Mucosa of descending colon (tissue), 3 donors: ENCODE measurements around the gene MYH14. TPM values are rescaled to one million over a fixed set of nuclear protein-coding genes. Genes with fewer than 3 reads are reported as not detected.
"Not testable (repeated sequence)": the region's sequence is repeated elsewhere in the genome, so short reads cannot be mapped to it uniquely, and the experiment has no call there.

Experiments used
- ATAC-seq: fragments of 200-7000 bp; cut with Tn5 transposase; one replicate; pipeline ENCODE4 v1.9.1; 2020; ENCODE audit warnings: mild to moderate bottlenecking, moderate library complexity
- DNase-seq, 3 donors: peaks; one replicate each; pipeline ENCODE4 v3.0.0-alpha.2; 2020
- H3K36me3 ChIP-seq: fragments of 200-600 bp; one replicate; pipeline ENCODE4 v1.8.0; 2021; ENCODE audit warnings: low read depth, mild to moderate bottlenecking
- H3K4me1 ChIP-seq: fragments of 200-600 bp; one replicate; pipeline ENCODE4 v1.8.0; 2021; ENCODE audit warnings: low read depth, mild to moderate bottlenecking
- H3K4me3 ChIP-seq: fragments of 200-600 bp; one replicate; pipeline ENCODE4 v1.8.0; 2021; ENCODE audit warnings: mild to moderate bottlenecking
- H3K9me3 ChIP-seq: fragments of 200-600 bp; one replicate; pipeline ENCODE4 v1.8.0; 2021; ENCODE audit warnings: mild to moderate bottlenecking
- intact Hi-C, 2 donors: fragments of 100-400 bp; cut with DNase I in 1 of 2; cut with micrococcal nuclease in 1 of 2; formaldehyde crosslinking; loops; one replicate each; pipeline versions ENCODE4 v1.11.0 to v1.11.1; 2022; cut with DNase I, micrococcal nuclease
- total RNA-seq, 3 donors: library from RNA; stranded (reverse); fragmentation: NEBNext Ultra II Directional in 2 of 3; extraction: Animal tissue kit (Norgen Biotek cat#: 25700) in 2 of 3; gene quantifications; one replicate each; pipeline versions ENCODE4 v1.2.1 to v1.2.4, GENCODE V29; 2021 to 2023
- TF ChIP-seq, protein P1 (sequence below): fragments of 200-600 bp; IDR thresholded peaks from one replicate; pipeline ENCODE4 v1.8.0; 2022; ENCODE audit warnings: antibody characterized with exemption, mild to moderate bottlenecking
- donor health status: DM: no; HTN: no; CAD: no; lungs with moderate emphysema.
- donor health status: DM: no; HTN: no; CAD: no.
- donor health status: DM: no; HTN: yes; CAD: no.

Gene MYH14
- total RNA-seq, 3 donors from 2014 or later = 268 to 606 (median 586) TPM

- DNase-seq (no peak), ATAC-seq (peak; percentile 66)
- Histone ChIP-seq H3K36me3 (no peaks in the 10 kb centered on the region), H3K4me3 (no peak overlapping the region), H3K9me3 (peaks cover 7% of the 10 kb centered on the region), H3K4me1 (no peaks in the 10 kb centered on the region)
- TF ChIP-seq, protein P1, sequence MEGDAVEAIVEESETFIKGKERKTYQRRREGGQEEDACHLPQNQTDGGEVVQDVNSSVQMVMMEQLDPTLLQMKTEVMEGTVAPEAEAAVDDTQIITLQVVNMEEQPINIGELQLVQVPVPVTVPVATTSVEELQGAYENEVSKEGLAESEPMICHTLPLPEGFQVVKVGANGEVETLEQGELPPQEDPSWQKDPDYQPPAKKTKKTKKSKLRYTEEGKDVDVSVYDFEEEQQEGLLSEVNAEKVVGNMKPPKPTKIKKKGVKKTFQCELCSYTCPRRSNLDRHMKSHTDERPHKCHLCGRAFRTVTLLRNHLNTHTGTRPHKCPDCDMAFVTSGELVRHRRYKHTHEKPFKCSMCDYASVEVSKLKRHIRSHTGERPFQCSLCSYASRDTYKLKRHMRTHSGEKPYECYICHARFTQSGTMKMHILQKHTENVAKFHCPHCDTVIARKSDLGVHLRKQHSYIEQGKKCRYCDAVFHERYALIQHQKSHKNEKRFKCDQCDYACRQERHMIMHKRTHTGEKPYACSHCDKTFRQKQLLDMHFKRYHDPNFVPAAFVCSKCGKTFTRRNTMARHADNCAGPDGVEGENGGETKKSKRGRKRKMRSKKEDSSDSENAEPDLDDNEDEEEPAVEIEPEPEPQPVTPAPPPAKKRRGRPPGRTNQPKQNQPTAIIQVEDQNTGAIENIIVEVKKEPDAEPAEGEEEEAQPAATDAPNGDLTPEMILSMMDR = no peak
- intact Hi-C loops = no loop called here
These were observed 141.4 kb downstream of the MYH14 start for GRCh38 chr19:50344661-50345318.

DNA sequence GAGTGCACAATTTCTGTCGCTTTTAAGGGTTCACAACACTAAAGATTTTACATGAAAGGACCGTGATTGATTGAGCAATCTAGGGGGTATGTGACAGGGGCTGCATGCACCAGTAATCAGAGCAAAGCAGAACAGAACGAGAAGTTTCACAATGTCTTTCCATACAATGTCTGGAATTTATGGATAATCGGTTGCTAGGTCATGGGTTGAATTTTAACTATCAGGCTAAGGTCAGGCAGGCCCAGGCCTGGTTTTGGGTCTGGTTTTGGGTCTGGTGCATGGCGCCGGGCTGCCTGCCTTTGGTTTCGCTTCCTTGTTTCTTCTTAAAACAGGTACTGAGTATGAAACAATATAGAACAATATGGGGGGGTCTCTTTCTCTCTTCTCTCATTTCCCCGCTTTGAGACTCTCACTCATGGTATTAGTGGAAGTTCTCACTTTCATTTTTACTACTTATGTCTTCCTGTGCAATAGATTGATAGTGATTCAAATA, 143.7 kb downstream of the MYH14 start:
- H3K36me3 ChIP-seq, ATAC-seq, H3K4me1 ChIP-seq, DNase-seq, H3K4me3 ChIP-seq, H3K9me3 ChIP-seq, intact Hi-C loops: not testable (repeated sequence)

- intact Hi-C loops = no loop called here
- no peak overlapping the region for H3K4me3 ChIP-seq
- TF ChIP-seq, protein P1 = no peak
- H3K4me1 ChIP-seq = no peaks in the 10 kb centered on the region
- no peaks in the 10 kb centered on the region for H3K36me3 ChIP-seq
- H3K9me3 ChIP-seq = peaks cover 5% of the 10 kb centered on the region
- peak; percentile 48 for ATAC-seq
- DNase-seq = no peak
These were observed 146.0 kb downstream of the MYH14 start for GRCh38 chr19:50349277-50350057.

DNA sequence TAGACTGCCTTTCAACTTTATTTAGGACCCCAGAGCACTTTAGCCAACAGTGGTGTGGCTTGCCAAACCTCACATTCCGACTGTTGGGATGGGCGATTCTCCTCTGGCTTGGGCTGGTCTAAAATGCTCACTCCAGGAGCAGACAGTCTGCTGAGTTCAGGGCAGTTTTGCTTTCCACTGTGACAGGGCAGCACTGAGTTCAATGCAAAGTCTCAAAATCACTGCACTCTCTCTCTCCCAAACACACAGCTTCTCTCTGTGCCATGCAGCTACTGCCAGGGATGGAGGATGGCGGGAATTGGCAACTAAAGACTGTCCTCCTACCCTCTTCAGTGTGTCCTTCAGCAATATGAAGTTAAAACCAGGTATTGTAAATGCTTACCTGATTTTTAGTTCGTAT, 148.8 kb downstream of the MYH14 start:
- TF ChIP-seq, protein P1 = no peak
- no peaks in the 10 kb centered on the region for H3K4me1 ChIP-seq
- no peak for DNase-seq
- no peaks in the 10 kb centered on the region for H3K36me3 ChIP-seq
- ATAC-seq = no peak
- H3K4me3 ChIP-seq = no peak overlapping the region
- intact Hi-C loops = no loop called here
- H3K9me3 ChIP-seq = no peaks in the 10 kb centered on the region

- H3K4me1 ChIP-seq, H3K4me3 ChIP-seq, ATAC-seq, H3K9me3 ChIP-seq, H3K36me3 ChIP-seq, DNase-seq, intact Hi-C loops: not testable (repeated sequence)
These were observed 150.1 kb downstream of the MYH14 start for GRCh38 chr19:50353487-50353880.

- no peak for DNase-seq
- intact Hi-C loops = no loop called here
- H3K4me3 ChIP-seq = no peak overlapping the region
- no peaks in the 10 kb centered on the region for H3K36me3 ChIP-seq
- ATAC-seq = no peak
- TF ChIP-seq, protein P1 = no peak
- no peaks in the 10 kb centered on the region for H3K9me3 ChIP-seq
- no peaks in the 10 kb centered on the region for H3K4me1 ChIP-seq
These were observed 153.3 kb downstream of the MYH14 start for GRCh38 chr19:50356691-50357177.
